Measurements from ENCODE around the gene TSPEAR.

DNA sequence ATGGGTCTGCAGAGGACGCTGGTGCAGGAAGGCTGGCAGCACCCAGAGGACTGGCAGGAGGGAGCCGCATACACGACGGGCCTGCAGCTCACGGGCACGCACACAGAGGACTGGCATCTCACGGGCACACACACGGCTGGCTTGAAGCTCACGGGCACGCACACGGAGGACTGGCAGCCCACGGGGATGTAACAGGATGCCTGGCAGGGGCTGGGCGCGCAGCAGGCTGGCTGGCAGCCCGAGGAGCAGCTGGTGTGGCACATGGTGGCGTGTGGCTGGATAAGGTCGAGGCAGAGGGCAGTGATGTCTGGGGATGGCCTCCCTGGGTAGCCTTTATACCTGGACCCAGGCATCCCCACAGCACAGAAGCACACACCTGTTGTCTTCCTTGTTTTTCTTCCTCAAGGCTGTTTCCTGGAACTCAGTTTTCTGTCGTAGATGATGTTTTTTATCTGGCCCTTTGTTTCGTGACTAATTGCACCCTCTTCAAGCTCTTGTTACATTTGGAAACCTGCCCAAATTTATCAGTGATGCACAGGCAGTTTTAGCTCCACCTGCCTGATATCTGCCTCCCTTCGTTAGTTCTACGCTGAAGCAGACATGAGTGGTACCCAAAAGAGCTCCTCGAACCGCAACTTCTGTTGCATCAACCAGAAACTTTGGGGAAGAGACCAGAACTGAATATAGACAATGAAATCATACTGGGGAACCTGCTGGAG lies 29.4 kb downstream of the TSPEAR start, which contains the start of gene KRTAP12-1:
- TF ChIP-seq, protein P1, sequence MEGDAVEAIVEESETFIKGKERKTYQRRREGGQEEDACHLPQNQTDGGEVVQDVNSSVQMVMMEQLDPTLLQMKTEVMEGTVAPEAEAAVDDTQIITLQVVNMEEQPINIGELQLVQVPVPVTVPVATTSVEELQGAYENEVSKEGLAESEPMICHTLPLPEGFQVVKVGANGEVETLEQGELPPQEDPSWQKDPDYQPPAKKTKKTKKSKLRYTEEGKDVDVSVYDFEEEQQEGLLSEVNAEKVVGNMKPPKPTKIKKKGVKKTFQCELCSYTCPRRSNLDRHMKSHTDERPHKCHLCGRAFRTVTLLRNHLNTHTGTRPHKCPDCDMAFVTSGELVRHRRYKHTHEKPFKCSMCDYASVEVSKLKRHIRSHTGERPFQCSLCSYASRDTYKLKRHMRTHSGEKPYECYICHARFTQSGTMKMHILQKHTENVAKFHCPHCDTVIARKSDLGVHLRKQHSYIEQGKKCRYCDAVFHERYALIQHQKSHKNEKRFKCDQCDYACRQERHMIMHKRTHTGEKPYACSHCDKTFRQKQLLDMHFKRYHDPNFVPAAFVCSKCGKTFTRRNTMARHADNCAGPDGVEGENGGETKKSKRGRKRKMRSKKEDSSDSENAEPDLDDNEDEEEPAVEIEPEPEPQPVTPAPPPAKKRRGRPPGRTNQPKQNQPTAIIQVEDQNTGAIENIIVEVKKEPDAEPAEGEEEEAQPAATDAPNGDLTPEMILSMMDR (IDR thresholded peaks at IDR 0.05): no peak
- no peak for TF ChIP-seq POLR2A (IDR thresholded peaks at IDR 0.05)

Data from testis (tissue), 2 donors.